ENCODE measurements around the gene DLGAP1. TPM values are rescaled to one million over a fixed set of nuclear protein-coding genes. Genes with fewer than 3 reads are reported as not detected.

Gene DLGAP1
- total RNA-seq, 3 donors from 2014 or later, result 0.96 to 17.6 (median 5.2) TPM

DNA sequence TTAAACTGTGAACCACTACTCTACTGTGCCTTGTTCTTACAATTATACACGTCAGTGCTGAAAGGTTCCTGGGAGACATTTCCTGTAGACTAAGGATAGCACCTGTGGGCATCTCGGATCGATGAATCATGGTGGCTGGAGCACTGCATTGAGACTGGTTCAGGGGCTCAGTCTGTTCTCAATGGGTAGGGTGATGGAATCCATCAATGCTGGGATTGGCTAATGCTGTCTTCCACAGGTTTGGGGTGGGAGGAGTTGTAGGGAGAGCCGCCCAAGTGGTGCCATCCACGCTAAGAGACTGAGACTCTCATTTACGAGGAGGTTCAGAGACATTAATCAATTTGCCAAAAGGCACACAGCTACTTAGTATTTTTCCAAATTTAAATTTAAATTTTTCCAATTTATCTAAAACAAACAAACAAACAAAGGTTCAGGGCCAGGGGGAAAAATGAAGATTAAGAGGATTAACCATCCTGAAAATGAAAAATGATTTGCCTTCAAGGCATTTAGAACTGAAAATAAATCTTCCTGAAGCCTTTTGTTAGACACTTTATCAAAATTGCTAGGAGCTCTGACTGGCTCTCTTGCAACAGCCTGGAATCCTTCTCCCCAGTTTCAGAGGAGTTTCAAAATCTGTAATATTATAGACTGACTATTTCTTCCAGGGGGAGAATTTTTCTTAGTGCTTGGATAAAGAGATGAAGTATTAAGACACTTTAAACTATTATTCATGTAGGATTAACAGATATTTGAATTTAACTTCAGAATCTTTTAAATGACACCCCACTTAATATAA is 645.9 kb downstream of the DLGAP1 start:
- no peak overlapping the region for H3K4me3 ChIP-seq
- no peak overlapping the region for H3K27ac ChIP-seq
- intact Hi-C loops (cut with DNase I; ENCODE audit: low total_unique reads), result no loop called here
- H3K36me3 ChIP-seq, result no peaks in the 10 kb centered on the region
- DNase-seq (ENCODE audit: low spot score in 2 of 2), result no peak
- no peaks in the 10 kb centered on the region for H3K4me1 ChIP-seq
- H3K9me3 ChIP-seq, result no peaks in the 10 kb centered on the region
- no peaks in the 10 kb centered on the region for H3K27me3 ChIP-seq
- TF ChIP-seq POLR2AphosphoS5 (IDR thresholded peaks at IDR 0.05) (no peak), POLR2A (IDR thresholded peaks at IDR 0.05) (no peak)
- TF ChIP-seq, protein P1, sequence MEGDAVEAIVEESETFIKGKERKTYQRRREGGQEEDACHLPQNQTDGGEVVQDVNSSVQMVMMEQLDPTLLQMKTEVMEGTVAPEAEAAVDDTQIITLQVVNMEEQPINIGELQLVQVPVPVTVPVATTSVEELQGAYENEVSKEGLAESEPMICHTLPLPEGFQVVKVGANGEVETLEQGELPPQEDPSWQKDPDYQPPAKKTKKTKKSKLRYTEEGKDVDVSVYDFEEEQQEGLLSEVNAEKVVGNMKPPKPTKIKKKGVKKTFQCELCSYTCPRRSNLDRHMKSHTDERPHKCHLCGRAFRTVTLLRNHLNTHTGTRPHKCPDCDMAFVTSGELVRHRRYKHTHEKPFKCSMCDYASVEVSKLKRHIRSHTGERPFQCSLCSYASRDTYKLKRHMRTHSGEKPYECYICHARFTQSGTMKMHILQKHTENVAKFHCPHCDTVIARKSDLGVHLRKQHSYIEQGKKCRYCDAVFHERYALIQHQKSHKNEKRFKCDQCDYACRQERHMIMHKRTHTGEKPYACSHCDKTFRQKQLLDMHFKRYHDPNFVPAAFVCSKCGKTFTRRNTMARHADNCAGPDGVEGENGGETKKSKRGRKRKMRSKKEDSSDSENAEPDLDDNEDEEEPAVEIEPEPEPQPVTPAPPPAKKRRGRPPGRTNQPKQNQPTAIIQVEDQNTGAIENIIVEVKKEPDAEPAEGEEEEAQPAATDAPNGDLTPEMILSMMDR (IDR thresholded peaks at IDR 0.05), result no peak

DNA sequence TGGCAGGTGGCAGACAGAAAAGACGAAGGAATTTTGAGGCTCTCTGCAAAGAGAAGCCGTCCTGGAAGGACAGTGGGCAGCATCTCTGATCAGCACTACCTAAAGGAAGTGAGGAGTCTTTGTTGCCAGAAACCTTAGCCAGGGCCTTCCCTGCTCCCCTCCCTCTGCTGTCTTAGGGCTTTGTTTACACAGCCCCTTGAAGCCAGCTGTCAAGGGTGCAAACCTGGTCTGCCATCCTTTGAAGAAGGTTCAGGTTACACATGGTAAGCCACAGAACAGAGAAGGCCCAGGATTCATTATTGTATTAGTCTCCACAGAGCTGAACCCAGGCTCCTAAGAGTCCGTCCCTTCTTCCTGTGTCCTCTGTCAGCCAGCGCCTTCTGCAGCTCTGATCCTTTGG is 648.5 kb downstream of the DLGAP1 start:
- no peak for TF ChIP-seq POLR2AphosphoS5 (IDR thresholded peaks at IDR 0.05)
- no peak for TF ChIP-seq POLR2A (IDR thresholded peaks at IDR 0.05)
- TF ChIP-seq, protein P1 (IDR thresholded peaks at IDR 0.05), result no peak
- no peaks in the 10 kb centered on the region for H3K9me3 ChIP-seq
- no peaks in the 10 kb centered on the region for H3K36me3 ChIP-seq
- H3K27me3 ChIP-seq, result no peaks in the 10 kb centered on the region
- H3K4me1 ChIP-seq, result no peaks in the 10 kb centered on the region
- intact Hi-C loops (cut with DNase I; ENCODE audit: low total_unique reads), result no loop called here
- no peak overlapping the region for H3K4me3 ChIP-seq
- no peak overlapping the region for H3K27ac ChIP-seq
- no peak for DNase-seq (ENCODE audit: low spot score in 2 of 2)

DNA sequence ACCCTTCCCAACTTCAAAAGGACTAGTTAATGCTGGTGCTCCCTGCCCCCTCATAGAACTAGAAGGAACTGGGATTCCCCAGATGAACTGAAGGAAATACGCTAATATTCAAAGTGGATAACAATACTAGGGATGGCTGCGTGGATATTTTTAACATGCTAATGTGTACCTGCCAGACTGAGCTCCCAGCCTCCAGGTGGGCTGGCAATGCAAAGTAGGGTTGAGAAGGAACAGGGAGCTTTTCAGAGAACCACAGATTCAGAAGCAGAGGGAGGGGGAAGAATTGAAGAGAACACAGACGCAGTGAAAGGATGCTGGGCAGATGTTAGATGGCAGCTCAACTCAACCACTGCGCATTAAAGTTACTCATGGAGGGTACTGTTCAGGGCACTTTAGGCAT is 650.8 kb downstream of the DLGAP1 start:
- no peak overlapping the region for H3K27ac ChIP-seq
- DNase-seq (ENCODE audit: low spot score in 2 of 2), result no peak
- no peaks in the 10 kb centered on the region for H3K36me3 ChIP-seq
- TF ChIP-seq, protein P1 (IDR thresholded peaks at IDR 0.05), result no peak
- TF ChIP-seq POLR2A (IDR thresholded peaks at IDR 0.05), result no peak
- no peak for TF ChIP-seq POLR2AphosphoS5 (IDR thresholded peaks at IDR 0.05)
- no peaks in the 10 kb centered on the region for H3K27me3 ChIP-seq
- no peak overlapping the region for H3K4me3 ChIP-seq
- H3K4me1 ChIP-seq, result no peaks in the 10 kb centered on the region
- no peaks in the 10 kb centered on the region for H3K9me3 ChIP-seq
- intact Hi-C loops (cut with DNase I; ENCODE audit: low total_unique reads), result no loop called here

DNA sequence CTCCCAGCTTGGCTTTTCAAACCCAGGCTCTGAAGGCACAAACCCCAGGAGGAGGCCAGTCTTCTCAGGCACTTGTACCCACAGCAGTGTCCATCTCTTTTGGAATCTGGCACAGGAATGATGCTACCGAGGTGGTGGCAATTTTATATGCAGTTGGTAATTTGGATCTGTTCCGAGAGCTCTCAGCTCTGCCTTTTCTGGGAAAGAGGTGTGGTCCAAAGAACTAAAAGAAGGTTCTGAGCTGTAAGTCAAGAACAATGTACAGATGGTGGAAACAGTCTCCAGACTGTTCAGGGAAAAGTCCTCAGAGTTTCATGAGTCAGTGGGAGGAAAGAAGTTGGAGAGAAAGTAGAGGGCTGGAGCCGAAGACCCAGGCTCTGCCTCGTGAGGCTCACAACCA is 651.8 kb downstream of the DLGAP1 start:
- TF ChIP-seq POLR2AphosphoS5 (IDR thresholded peaks at IDR 0.05) (no peak), POLR2A (IDR thresholded peaks at IDR 0.05) (no peak)
- TF ChIP-seq, protein P1 (IDR thresholded peaks at IDR 0.05), result no peak
- Histone ChIP-seq H3K9me3 (no peaks in the 10 kb centered on the region), H3K27me3 (no peaks in the 10 kb centered on the region), H3K4me1 (no peaks in the 10 kb centered on the region), H3K27ac (no peak overlapping the region), H3K36me3 (no peaks in the 10 kb centered on the region), H3K4me3 (no peak overlapping the region)
- DNase-seq (ENCODE audit: low spot score in 2 of 2), result no peak
- intact Hi-C loops (cut with DNase I; ENCODE audit: low total_unique reads), result no loop called here

DNA sequence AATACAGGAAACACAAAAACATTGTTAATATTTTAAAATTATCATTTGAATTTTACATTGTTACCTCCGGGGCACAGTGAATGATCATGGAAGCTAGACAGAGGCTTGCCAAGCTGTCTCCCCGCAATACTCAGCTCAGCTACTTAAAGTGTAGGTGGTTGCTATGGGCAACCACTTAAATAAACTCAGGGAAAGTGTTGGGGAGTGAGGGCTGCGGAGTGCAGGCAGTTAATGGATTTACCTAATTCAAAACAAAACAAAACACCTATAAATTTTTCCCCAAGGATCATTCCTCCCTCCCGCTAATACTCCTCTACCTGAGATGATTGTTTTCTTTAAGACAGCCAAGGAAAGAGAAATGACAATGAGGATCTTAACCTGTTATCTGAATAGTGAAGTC is 655.6 kb downstream of the DLGAP1 start:
- Histone ChIP-seq H3K27ac (no peak overlapping the region), H3K4me3 (no peak overlapping the region), H3K27me3 (no peaks in the 10 kb centered on the region), H3K36me3 (no peaks in the 10 kb centered on the region), H3K4me1 (peaks cover 0 to 3% of the 10 kb centered on the region in 2 donors), H3K9me3 (no peaks in the 10 kb centered on the region)
- TF ChIP-seq POLR2AphosphoS5 (IDR thresholded peaks at IDR 0.05) (no peak), POLR2A (IDR thresholded peaks at IDR 0.05) (no peak)
- TF ChIP-seq, protein P1 (IDR thresholded peaks at IDR 0.05), result no peak
- no peak for DNase-seq (ENCODE audit: low spot score in 2 of 2)
- intact Hi-C loops (cut with DNase I; ENCODE audit: low total_unique reads), result no loop called here

All from breast epithelium (tissue), 4 donors.